Measurements from ENCODE around the gene GP2.
"Not testable (repeated sequence)": the region's sequence is repeated elsewhere in the genome, so short reads cannot be mapped to it uniquely, and the experiment has no call there.

Gene GP2

GRCh38 chr16:20325005-20325404 lies 2.3 kb downstream of the GP2 start:
- TF ChIP-seq CTCF (IDR thresholded peaks at IDR 0.05; ENCODE audit: extremely low read depth, missing control alignments): no peak
- DNase-seq (ENCODE audit: low spot score): no peak

- no peak for TF ChIP-seq CTCF (IDR thresholded peaks at IDR 0.05; ENCODE audit: extremely low read depth, missing control alignments)
- no peak for DNase-seq (ENCODE audit: low spot score)
Measured at GRCh38 chr16:20323591-20324117, 3.7 kb downstream of the GP2 start.

GRCh38 chr16:20322696-20323095 lies 4.6 kb downstream of the GP2 start:
- no peak for DNase-seq (ENCODE audit: low spot score)
- no peak for TF ChIP-seq CTCF (IDR thresholded peaks at IDR 0.05; ENCODE audit: extremely low read depth, missing control alignments)

GRCh38 chr16:20321671-20322070 lies 5.6 kb downstream of the GP2 start:
- no peak for TF ChIP-seq CTCF (IDR thresholded peaks at IDR 0.05; ENCODE audit: extremely low read depth, missing control alignments)
- DNase-seq (ENCODE audit: low spot score): no peak

GRCh38 chr16:20321051-20321450 lies 6.3 kb downstream of the GP2 start:
- not testable (repeated sequence) for DNase-seq (ENCODE audit: low spot score)

GRCh38 chr16:20320592-20320991 lies 6.7 kb downstream of the GP2 start:
- DNase-seq (ENCODE audit: low spot score): no peak
- TF ChIP-seq CTCF (IDR thresholded peaks at IDR 0.05; ENCODE audit: extremely low read depth, missing control alignments): no peak

GRCh38 chr16:20320178-20320577 lies 7.1 kb downstream of the GP2 start:
- DNase-seq (ENCODE audit: low spot score): no peak
- no peak for TF ChIP-seq CTCF (IDR thresholded peaks at IDR 0.05; ENCODE audit: extremely low read depth, missing control alignments)

- DNase-seq (ENCODE audit: low spot score): no peak
- no peak for TF ChIP-seq CTCF (IDR thresholded peaks at IDR 0.05; ENCODE audit: extremely low read depth, missing control alignments)
Measured at GRCh38 chr16:20319406-20319805, 7.9 kb downstream of the GP2 start.
